NCI-H187 treated with DMSO at 0.1 percent for 48 hours (cell line): ENCODE results near the gene TMED4.
"Not testable (repeated sequence)": the region's sequence is repeated elsewhere in the genome, so short reads cannot be mapped to it uniquely, and the experiment has no call there.

Source experiments
- DNase-seq: peaks from one replicate; lab custom pipeline; 2025; lab: John Stamatoyannopoulos, UW

TMED4 gene

DNA sequence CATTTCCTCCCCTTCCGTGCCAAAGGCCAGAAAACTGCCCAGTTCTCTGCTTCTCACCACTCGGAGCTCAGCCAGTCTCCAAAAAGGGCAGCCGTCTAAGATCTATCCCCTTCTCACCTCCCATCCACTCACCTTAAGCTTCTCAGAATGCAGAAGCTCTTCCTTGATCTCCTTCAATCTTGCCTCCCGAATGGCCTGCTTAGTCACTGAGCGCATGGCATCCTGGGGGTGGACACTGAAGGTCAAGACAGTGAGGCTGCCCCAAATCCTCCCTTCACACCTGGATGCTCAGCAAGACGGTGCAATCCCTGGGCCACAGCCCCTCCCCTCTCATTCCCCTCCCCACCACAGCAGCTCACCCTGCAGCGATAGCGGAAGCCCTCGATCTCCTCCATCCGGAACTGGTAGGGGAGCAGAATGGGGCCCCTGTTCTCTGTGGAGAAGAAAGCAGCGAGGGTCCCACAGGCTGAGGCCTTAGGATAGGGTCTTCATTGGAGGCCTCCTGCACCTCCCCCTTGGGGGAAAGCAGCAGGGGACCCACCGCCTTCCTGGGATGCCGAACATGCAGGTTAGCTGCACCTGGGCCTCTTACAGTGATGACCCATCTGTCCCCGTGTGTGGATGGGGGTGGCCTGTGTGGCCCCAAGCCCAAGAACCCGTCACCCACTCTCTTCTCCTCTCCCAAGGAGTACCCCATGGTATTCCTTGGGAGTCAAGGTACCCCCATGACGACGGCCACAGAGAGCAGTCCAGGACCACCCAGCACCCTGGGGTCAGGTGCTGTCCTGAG is 13.1 kb downstream of the TMED4 start:
- no peak for DNase-seq

DNA sequence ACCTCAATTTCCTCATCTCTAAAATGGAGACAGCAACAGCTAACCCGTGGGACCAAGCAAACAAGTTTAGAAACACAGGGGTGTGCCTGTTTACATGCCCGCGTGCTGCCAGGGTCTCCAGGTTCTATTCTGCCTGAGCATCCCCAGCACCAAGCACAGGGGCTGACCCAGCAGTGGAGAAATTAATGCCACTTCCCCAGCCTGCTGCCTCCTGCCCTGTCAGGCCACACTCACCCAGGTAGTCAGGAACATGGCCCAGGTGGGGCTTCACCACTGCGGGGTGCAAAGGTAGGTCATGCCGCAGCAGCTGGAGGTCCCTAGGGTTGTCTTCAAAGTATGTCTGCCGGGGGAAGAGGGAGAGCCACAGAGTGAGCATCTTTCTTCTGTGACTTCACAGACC is 14.1 kb downstream of the TMED4 start:
- DNase-seq, result no peak

DNA sequence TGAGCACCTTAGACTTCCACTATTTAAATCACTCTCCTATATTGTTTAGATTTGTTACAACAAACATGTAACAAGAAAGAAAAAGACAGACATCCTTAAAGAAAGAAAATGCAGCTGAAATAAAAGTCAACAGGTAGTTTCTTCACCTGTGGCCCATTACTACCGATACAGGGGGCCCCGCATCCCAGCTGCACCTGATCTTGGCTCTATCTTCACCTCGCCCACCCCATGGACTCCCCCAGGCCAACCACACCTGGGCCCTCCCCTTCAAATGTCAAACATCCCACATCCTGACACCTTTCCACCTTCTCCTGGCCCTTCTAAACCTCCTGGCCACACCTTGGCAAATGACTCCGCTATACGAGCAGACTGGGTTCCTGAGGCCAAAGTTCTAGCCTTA is 15.4 kb downstream of the TMED4 start:
- no peak for DNase-seq

DNA sequence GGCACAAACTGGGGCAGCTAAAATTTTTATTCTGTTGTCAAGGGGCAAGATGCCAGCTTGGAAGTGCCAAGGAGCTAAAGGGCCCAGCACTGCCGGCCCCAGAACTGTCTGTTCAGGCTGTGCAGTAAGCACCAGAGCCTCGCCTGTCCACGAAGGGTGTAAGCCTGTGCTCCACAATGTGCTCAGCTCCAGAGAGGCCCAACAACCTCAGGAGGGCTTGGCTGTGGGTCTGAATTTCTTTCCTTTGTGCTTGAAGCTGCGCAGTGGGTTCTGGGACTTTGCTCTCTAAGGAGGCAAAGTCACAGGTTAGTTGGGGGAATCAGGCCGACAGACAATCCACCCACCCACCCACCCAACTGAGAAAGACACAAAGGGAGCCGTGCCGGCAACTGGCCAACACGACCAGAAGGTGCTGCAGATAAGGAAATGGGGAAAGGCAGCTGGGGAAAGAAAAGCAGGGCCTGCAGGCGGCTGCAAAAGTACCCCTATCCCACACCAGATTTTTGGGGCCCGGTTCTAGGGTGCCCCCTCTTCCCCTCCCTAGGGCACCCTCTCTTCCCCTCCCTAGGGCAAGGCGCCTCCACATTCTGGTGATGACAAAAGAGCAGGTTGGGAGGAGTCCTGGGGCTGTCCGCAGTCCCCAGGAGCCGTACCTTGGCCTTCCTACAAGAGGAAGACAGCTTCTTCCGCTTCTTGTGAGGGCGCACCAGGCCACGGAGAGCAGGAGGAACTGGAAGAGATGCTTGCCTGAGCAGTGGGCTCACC is 16.1 kb downstream of the TMED4 start:
- DNase-seq, result no peak

- peak; percentile 3 for DNase-seq
Observed at GRCh38 chr7:44565097-44565794, 16.8 kb downstream of the TMED4 start.

DNA sequence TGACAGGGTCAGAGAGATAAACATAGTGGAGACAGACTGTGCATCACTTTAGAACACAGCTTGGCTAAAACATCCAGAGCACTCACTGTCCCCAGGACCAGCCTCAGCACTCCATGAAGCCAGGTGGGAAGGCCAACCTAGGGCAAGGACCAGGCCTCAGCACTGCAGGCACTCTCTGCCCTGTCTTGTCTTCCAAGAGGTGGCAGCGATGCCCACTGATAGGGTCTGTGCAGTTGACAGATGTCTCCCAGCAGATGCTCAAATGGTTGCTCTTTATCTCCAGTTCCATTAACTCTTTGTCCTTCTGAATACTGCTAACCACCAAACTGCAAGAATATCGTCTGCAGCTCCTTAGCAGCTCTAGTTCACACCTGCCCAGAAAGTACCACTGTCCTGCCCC is 17.4 kb downstream of the TMED4 start:
- no peak for DNase-seq

DNA sequence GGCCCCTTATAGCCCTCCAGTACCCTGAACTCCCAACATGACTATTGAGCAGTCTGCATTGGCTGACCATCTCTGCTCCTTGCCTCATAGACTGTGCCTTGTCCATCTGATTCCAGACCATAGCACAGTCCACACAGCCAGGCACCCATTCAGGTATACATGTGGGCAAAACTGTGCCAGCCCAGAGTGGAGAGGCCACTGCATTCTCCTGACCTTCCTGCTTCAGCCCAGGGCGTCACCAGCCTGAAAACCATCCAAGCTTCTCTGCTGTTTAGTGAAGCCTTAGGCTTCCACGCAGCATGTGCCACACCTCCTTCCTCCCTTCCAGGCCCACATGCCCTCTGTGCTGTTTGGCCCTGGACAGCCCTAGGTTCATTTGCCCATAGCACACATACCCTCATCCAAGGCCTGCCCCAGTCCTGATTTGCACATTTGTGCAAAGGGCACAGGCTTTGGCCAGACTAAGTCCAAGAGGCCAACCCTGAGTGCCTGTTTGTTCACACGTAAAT is 18.8 kb downstream of the TMED4 start:
- no peak for DNase-seq

- DNase-seq, result not testable (repeated sequence)
Observed at GRCh38 chr7:44562622-44562962, 19.4 kb downstream of the TMED4 start.

DNA sequence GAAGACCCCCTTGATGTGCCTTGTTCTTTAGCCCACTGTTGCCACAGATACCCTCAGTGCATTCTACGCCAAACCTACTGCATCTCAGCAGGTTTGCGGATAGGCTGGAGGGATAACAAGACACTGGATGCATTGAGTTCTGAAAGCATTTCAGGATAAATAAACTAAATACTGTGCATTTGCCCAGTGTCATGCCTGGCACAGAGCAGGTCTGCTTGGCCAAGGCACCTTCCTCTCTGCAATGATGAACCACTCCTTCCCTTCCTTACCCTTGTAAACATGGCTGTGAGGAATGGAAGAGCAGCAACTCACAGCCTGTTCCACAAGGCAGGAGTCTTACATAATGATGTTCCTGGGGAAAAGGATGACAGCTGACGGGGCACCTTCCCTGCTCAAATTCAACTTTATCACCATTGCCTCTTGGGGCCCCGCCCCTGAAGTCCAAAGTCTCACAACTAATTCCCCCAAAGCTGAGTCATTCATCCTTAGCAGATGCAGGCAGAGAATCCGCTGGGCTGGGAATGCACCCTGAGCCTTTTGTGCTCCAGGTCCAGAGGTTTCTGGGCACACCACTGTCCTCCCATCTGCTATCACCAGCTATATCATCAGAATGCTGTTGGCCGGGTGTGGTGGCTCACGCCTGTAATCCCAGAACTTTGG is 19.9 kb downstream of the TMED4 start:
- DNase-seq, result no peak

DNA sequence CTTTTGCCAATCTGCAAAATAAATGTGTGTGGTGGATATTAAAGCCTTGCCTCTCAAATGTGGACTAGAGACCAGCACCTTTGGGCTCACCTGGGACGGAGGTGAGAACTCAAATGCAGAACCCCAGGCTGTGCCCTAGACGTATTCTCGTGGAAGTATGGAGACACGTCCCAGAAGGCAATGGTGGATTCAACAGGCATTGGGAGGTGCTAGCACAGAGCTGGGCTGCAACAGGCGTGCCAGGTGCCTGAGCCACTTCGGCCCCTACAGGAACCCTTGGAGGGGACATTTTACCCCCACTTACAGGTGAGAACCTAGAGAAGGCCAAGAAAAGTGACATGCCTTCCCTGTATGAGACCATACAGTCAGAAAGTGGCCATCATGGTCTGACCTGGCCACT is 20.6 kb downstream of the TMED4 start:
- DNase-seq, result no peak

GRCh38 chr7:44559485-44559884 is 22.5 kb downstream of the TMED4 start:
- no peak for DNase-seq

- DNase-seq, result no peak
Observed at GRCh38 chr7:44557485-44557884, 24.5 kb downstream of the TMED4 start.

DNA sequence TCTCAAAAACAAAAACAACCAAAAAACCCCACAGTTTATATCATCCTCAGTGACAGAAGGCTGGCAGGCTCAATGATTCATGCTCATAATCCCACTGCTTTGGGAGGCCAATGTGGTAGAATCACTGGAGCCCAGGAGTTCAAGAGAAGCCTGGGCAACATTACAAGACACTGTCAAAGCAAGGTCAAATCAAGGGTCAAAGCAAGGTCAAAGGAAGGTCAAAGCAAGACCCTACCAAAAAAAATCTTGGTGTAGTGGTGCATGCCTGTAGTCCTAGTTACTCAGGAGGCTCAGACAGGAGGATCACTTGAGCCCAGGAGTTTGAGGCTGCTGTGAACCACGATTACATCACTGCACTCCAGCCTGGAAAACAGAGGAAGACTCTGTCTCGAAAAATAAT is 26.7 kb downstream of the TMED4 start:
- no peak for DNase-seq

GRCh38 chr7:44552473-44553005 is 29.5 kb downstream of the TMED4 start:
- not testable (repeated sequence) for DNase-seq

DNA sequence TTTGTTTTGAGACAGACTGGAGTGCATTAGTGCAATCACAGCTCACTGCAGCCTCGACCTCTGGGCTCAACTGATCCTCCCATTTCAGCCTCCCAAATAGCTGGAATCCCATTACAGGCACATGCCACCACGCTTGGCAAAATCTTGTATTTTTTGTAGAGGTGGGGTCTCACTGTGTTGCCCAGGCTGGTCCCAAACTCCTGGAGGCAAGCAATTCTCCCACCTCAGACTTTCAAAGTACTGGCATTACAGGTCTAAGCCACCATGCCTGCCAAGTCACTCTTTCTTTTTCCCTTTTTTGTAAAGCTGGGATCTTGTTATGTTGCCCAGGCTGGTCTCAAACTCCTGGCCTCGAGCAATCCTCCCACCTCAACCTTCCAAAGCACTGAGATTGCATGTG is 32.6 kb downstream of the TMED4 start:
- DNase-seq, result no peak

GRCh38 chr7:44548893-44549292 is 33.1 kb downstream of the TMED4 start:
- DNase-seq, result no peak

GRCh38 chr7:44547536-44548231 is 34.3 kb downstream of the TMED4 start:
- DNase-seq, result no peak

DNA sequence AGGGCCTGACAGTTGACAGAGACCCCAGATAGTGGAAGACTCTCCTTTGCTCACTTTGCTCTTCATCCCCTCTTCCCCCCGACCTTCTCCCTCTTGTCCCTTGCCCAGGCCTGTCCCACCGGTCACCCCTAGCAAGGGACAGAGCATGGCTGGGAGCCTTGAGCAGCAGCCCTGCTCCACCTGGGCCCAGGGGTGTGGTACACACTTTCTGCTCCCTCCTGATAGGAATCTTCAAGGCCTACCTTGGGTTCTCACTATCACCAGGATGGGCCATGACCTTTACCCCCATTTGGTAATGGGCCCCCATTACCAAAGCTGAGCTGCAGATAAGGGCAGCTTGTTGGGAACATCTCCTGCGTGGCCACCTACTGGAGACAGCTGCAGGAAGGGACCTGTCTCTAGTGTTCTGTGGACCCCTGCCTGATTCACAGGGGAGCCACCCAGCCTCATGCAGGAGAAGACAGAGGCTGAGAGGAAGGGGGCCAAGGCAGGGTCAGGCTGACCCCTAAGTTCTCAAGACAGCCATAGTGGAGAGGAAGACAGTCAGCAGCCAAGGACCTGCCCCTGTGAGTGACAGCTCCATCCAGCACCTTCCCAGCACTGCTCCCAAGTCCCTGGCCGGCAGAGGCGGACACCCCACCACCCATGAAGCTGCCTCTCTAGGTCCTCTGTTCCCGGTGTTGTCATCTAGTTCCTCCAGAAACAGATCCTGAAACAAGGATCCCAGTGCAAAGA is 40.0 kb downstream of the TMED4 start:
- no peak for DNase-seq

- no peak for DNase-seq
Observed at GRCh38 chr7:44541028-44541869, 40.8 kb downstream of the TMED4 start, which contains the start of gene NPC1L1. Gene NPC1L1, minus strand, starts transcription at chr7:44541330. Its CDS starts 71 bp downstream, at chr7:44541259.

- no peak for DNase-seq
Observed at GRCh38 chr7:44540592-44541027, 41.4 kb downstream of the TMED4 start.
